ENCODE results near the gene CCDC92B. TPM values are rescaled to one million over a fixed set of nuclear protein-coding genes. Genes with fewer than 3 reads are reported as not detected.
A peak's percentile ranks its signal among the peaks of the same experiment; 100 is the strongest.
"Not testable (repeated sequence)": the region's sequence is repeated elsewhere in the genome, so short reads cannot be mapped to it uniquely, and the experiment has no call there.

CCDC92B gene
- total RNA-seq (2014; rRNA removed; shearing (Covaris generic)), result not detected in 2 replicates

DNA sequence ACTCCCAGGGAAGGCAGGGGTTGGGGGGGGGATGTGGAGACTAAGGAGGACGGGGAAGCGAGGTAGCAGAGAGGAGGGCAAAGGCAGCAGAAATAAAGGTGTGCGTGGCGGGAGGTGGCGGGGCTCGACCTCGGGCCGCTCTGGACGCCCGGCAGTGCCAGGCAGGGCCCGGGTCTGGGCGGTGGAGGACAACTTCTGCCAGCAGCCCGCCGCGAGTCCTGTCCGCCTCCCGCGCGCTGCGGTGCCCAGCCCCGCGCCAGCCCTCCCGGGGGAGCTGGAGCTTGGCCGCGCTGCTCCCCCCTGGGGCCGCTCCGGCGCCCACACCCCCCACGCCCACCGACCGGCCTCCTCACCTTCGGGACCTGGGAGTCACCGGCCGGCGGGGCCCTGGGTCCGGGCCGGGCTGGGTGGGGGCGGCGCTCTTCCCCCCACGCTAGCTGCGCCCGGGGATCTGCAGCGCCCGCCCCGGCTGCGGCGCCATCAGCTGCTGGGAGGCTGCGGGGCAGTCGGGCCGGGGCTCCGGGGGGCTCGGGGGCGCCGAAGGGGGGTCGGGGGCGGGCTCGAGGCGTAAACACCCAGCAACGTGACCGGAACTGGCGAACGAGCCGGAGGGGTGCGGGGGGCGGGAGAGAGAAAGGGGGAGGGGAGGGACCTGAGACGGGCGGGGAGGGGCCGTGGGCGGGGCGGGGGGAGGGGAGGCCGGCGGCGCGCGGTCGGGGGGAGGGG lies at the start of gene CCDC92B:
Gene CCDC92B, minus strand, starts transcription at position 595 of the 726 bp plus-strand sequence. CDS start 14,507 bp downstream, outside the sequence.
- DNase-seq (ENCODE audit: low spot score), result no peak

DNA sequence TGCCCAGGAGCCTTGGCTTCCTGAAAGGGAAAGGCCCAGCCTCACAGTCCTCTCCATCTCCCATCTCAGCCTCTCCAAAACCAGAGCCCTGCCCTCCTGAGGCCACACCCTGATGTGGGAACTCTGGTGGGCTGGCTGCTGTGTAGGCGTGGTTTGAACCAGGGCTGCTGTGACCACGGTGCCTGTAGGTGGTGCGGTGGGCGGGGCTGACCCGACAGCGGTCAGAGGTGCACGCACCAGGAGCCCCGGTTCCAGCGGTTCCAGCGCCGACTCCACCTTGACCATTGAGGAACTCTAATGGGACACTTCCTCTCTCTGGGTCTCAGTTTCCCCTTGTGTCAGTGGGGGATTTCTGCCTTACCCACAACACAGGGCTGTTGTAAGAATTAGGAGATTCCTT lies 49.2 kb upstream of the CCDC92B start:
- DNase-seq (ENCODE audit: low spot score), result no peak

DNA sequence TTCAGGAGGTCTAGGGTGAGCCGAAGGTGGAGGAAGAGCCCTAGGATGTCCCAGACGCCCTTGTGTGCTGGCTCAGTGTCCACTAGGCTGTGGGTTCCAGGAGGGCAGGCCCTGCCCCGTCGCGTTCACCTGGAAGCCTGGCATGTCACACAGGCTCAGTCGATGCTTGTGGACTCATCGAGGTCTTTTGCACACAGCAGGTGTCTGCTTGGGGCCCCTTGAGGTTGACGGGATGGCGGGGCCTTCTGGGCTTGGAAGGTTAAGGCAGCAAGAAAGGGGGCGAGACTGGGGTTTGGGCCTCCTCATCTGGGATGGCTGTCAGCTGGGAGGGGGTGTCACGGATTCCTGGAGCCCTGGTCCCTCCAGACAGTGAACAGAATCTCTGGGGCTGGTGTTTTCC lies 48.7 kb upstream of the CCDC92B start:
- no peak for DNase-seq (ENCODE audit: low spot score)

DNA sequence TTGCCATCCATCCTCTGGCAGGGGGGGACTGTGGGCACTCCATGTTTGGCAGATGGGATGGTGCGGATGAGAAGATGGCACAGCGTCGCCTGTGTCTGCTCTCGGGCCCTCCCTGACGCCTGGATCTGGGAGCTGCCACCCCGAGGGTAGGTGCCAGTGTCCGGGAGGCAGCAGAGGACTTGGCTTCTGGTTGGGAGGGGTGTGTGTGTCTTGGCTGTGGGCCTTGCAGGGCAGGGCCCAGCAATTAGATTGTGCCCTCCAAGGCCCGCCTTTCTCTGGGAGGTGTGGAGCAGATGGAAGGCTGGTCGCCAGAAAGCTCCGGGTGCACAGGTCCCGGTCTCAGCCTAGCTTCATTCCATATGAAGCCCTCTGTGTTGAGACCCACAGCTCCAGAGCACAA lies 48.2 kb upstream of the CCDC92B start:
- no peak for DNase-seq (ENCODE audit: low spot score)

DNA sequence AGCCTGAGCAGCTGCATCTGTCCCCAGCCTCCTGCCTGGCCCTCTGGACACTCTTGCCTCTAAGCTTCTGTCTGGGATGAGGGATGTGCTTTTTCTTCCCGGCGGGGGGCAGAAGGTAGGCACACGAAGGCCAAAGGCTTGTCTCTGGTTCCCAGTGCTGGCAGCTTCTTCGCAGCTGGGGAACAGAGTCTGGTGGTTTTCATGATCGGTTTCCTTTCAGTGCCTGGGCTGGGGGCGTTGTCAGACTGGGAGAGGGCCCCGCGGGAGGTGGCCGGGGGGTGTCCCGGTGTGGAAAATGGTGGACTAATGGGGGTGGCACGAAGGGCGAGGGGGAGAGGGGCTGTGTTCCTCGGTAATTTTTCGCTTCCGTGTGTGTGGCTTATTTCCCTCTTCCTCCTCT lies 47.8 kb upstream of the CCDC92B start:
- DNase-seq (ENCODE audit: low spot score), result no peak

DNA sequence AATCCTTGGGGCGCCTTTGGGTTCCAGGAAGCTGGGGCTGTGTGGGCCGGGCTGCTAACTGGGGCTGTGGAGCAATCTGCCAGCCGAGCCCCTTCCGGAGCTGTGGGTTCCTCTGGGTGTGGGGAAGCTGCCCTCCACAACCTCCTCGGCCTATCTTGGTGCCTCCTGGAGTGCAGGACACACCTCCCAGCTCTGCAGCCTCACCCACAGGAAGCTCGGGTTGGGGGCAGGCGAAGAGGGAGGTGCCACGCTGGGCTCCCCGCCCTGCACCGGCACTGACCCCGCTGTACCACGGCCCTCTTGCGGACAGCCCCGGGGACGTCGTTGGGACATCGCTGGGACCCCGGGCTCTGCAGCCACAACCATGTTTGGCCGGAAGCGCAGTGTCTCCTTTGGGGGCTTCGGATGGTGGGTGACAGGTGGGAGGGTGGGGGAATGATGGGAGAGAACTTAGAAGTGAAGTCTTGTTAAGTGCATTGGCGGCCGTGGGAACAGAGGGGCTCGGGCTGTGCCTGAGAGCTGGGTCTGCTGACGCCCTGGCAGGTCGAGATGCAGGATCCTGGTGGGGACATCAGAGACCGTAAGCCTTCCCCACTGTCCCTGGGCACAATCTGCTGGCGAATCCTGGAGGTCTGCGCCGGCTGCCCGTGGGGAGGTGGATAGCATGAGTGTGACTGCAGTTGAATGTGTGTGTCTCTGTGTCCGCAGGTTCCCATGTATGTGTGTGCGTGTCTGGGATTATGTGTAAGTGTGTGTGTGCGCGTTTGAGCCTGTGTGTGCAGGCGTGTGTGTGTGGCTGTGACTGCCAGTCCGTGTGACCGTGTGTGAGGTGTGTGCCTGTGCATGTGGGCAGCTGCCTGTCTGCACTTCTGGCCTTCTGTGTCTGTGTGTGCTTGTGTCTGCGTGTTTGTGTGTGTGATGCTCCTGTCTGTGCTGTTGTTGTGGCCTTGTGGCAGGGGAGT lies 47.0 kb upstream of the CCDC92B start, which contains the start of gene RAP1GAP2:
Gene RAP1GAP2, plus strand, starts transcription at position 275 of the 962 bp plus-strand sequence. Its CDS starts 90 bp downstream, at position 365.
- DNase-seq (ENCODE audit: low spot score), result no peak

DNA sequence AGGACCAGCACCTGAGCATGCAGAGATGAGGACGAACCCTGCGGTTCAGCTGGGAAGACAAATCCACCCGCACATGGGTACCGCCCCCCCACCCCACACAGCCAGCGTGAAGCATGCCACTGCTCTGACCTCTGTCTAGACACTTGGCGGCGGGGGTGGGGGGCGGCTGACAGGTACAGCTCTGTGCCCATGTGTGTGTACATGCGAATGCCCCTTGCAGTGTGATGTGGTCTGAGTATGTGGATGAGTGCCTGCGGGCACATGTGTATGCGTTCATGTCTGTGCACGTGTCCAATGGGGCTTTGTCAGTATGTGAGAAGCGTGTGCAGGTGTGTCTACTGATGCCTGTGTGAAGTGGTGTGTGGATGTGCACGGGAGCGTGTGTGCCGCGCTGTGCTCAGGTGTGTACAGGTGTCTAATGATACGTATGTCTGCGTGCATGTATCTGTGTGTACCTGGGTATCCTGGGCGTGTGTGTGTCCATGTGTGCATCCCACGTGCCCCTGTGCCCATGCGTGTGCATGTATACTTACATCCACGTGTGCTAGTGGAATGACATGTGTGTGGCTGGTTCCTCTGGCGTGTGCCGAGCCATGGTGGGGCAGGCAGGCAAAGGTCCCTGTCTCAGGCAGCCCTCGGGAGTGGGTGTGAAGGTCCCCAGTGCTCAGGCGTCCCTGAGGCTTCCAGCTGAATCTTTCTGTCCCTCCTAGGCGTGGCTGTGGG lies 46.1 kb upstream of the CCDC92B start:
- no peak for DNase-seq (ENCODE audit: low spot score)

DNA sequence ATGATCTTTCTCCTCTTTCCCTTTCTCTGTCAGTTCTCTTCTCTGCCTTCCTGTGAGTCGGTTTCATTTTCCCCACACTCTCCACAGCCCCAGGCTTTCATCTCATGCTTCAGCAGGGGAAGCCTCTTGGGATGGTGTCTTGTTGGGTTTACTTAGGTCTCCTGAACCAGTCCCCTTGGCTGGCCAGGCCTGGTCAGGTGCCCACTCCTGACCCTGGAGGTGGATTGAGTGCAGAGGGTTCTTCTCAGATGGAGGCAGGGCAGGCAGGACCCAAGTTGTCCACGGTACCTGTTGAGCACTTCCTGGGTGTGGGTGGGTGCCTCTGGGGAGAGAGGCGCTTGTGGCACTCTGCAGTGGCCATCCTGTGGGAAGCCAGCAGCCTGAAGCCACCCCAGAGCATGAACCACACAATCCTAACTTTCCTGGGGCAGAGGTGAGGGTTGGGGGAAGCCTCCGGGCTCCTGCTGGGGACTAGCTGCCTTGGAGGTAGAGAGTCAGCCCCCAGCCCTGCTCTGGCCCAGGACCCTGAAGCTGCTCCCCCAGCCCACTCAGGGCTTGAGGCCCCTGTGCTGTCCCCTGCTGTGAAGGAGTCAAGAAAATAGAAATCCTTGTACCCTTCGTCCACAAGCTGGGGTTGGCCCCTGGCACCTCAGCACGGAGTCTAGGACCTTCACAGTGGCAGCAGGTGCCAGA lies 44.8 kb upstream of the CCDC92B start:
- DNase-seq (ENCODE audit: low spot score), result no peak

DNA sequence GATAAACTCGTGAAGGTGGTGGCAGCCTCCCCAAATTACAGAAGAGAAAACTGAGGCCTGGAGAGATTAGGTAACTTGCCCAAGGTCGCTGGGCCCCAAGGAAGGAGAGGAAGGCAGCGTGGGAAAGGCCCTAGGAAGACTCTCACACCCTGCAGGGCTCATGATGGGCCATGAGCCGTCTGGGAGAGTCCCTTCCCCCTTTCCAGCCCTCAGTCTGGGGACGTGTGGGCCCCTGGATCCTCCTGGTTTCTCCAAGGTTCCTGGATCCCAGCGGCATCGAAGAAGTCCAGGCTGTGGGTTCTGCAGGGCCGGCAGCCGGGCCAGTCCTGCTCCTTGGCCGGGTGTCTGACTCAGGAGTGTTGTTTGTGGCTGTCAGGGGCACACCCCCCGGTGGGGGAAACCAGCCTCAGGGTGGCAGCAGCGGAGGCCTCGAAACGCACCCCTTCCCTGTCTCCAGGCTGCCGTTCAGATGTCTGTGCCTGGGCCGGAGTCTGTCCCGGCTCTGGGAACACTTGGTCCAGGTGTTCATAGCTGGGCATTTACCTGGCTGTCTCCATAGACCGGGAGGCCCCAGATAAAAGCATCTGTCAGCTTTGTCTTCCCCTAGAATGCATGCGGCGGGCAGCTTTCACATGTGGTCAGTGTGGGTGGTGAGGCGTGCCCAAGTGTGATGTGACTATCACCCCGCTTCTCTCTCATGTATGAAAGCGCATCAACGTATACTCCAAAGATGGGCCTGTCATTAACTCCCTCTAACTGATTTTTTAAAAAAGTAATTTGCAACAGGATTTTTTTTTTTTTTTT lies 43.1 kb upstream of the CCDC92B start:
- no peak for DNase-seq (ENCODE audit: low spot score)

DNA sequence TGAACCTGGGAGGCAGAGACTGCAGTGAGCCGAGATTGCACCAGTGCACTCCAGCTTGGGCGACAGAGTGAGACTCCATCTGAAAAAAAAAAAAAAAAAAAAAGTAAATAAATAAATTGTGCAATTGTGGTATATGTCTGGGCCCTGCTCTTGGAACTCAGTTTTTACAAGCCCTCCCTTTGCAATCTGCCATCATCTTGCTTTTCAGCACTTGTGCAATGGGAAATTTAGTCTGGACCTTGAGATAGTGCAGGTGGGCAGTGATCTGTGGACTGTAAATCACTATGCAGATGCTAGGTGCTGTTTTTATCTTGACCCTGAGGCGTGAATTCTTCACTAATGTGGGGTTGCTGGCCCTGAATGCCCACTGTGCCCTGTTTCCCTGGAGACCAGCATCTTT lies 40.2 kb upstream of the CCDC92B start:
- no peak for DNase-seq (ENCODE audit: low spot score)

DNA sequence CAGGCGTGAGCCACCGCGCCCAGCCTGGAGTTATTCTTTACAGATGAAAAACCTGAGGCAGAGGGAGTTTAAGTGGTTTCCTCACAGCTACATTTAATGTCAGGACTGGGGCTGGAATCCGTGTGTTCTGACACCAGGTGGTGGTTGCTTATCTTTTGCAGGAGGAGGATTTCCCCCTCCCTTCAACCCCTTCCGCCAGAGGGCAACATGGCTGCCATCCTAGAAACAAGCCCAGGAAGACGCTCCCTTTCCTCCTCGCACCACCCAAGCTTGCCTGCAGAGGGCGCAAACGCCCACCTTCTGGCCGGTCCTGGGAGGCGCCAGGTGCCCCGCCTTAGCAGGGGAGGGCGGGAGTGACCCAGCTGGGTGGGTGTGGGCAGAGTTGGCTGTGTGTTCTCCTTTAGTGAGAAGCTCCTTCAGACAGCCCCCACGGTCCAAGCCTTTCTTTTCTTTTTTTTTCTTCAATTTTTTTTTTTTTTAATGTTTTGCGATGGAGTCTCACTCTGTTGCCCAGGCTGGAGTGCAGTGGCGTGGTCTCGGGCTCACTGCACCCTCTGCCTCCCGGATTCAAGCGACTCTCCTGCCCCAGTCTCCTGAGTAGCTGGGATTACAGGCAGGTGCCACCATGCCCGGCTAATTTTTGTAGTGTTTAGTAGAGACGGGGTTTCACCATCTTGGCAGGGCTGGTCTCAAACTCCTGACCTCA lies 36.9 kb upstream of the CCDC92B start:
- DNase-seq (ENCODE audit: low spot score), result peak; percentile 92

DNA sequence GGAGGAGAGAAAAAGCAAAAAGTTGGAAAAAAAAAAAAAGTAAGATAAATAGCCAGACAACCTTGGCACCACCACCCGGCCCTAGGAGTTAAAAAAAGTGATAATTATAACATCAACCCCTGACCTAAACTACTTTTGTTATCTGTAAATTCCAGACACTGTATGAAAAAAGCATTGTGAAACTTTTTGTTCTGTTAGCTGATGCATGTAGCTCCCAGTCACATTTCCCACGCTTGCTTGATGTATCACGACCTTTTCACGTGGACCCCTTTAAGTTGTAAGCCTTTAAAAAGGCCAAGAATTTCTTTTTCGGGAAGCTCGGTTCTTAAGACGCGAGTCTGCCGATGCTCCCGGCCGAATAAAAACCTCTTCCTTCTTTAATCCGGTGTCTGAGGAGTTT lies 35.9 kb upstream of the CCDC92B start:
- DNase-seq (ENCODE audit: low spot score), result not testable (repeated sequence)

DNA sequence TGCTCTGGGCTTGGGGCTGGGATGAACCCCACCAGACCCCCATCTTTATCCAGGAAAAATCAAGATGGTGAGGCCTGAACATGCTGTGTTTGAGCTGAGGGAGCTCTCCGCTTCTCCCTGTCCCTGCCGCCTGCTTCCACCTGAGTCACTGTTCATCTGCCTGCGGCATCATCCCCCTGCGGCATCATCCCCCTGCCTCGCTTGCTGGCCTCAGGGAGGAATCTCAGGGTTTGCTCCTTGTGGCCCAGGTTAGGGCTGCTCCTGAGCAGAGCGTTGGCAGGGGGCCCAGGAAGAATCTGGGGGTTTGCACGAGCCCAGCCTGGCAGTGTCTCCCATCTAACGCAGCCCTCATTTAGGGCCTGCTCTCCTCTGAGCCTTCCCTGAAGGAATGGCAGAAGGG lies 35.4 kb upstream of the CCDC92B start:
- DNase-seq (ENCODE audit: low spot score), result no peak

DNA sequence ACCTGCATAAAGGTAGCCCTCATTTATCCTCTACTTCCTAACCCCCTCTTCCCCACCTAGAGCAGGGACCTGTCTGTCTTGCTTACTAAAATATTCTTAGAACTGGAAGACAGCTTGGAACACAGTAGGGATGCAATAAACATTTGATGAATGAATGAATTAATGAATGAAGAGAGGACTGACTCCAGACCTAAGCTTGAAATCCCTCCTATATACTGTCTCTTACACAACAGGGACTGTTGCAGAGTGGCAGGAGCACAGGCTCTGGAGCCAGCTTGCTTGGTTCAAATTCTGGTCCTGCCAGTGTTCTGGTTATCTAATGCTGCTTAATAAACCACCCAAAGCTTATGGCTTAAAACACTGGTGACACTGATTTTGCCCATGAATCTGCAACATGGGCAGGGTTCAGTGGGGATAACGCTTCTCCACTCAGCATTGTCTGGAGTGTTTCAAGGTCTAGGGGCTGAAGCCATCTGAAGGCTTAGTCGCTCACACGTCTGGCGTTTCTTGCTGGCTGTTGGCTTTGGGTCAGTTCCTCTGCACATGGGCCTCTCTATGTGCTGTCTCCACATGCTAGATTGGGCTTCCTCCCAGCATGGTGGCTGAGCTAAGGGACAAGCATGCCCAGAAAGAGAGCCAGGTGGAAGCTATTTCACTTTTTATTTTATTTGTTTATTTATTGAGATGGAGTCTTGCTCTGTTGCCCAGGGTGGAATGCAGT lies 34.0 kb upstream of the CCDC92B start:
- no peak for DNase-seq (ENCODE audit: low spot score)

DNA sequence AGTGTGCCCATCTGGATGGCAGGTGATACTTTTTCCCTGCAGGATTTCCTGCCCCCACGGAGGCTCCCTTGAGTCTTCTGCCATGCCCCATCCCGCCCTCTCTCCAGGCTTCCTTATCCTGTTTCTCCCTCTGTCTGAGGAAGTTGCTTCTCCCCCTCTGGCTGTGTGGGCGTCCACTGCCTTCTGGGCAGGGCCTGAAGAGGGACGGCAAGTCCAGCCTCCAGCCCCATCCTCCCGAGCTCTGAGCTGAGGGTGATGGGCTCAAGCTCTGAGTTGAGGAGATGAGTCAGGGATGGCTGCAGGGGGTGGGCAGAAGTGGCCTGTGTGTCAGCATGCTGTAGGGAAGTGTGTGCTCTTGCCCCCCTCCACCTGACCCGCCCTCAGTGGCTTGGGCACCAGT lies 32.6 kb upstream of the CCDC92B start:
- DNase-seq (ENCODE audit: low spot score), result peak; percentile 82

DNA sequence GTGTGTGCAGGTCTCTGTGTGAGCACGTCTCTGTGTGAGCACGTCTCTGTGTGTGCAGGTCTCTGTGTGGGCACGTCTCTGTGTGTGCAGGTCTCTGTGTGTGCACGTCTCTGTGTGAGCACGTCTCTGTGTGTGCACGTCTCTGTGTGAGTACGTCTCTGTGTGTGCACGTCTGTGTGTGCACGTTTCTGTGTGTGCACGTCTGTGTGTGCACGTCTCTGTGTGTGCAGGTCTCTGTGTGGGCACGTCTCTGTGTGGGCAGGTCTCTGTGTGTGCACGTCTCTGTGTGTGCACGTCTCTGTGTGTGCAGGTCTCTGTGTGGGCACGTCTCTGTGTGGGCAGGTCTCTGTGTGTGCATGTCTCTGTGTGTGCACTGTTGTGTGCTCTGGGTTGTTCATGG lies 32.1 kb upstream of the CCDC92B start:
- not testable (repeated sequence) for DNase-seq (ENCODE audit: low spot score)

DNA sequence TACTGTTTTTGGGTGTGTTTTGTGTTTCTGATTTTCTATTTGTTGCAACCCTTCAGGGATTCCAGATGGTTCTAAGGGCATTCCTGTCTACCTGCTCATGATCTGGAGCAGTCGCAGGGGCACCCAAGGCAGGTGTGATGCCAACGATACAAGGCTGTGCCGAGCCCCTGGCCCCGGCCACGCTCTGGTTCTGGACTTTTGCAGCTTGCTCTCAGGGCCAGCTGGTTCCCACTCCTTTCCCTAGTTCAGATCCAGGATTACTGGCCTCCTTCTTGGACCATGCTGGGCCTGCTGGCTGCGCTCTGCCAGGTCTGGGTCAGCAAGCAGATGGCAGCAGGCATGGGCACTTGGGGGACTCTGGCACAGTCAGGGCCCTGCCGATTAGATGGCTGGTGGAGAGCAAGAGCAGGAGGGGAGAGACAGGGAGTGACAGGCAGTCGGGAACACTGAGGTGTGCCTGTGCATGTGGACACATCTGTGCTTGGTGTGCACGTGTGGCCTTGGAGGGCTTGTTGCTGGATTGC lies 31.5 kb upstream of the CCDC92B start:
- DNase-seq (ENCODE audit: low spot score), result no peak

DNA sequence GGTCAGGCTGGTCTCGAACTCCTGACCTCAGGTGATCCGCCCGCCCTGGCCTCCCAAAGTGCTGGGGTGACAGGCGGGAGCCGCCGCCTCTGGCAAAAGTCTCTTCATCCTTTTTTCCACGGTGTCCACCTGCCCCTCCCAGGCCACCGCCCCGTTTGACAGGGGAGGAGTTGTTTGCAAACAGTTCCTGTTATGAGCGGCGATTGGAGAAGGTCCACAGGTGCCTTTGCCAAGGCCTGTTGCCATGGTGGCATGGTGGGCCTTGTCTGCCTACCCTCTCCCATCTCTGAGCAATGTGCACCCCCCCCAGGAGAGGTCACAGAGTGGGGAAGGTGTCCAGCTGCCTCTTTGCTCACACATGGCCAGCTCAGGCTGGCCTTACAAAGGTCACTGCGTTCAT lies 30.8 kb upstream of the CCDC92B start:
- DNase-seq (ENCODE audit: low spot score), result no peak

DNA sequence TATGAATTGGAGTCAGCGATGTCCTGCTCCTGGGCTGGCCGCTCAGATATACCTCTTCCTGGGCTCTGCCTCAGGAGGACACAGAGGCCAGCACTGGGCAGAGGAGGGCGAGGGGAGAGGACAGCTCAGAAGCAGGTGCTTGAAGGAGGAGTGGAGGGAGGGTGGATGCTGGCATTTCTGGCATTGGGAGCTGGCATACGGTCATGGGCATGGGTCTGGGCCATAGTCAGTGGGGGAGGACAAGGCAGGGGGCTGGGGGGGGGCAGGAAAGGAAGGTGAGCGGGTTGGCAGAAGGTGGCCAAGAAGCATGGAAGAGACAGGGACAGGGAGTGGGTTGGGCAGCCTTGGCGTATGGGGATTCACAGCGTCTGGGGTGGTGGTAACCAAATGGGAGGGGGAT lies 30.1 kb upstream of the CCDC92B start:
- DNase-seq (ENCODE audit: low spot score), result no peak
